Fibroblast of the aortic adventitia (primary cell): ENCODE results near the gene NUP133. TPM values are rescaled to one million over a fixed set of nuclear protein-coding genes. Genes with fewer than 3 reads are reported as not detected.

Experiments
- DNase-seq: peaks from one replicate; pipeline ENCODE4 v3.0.0-alpha.2; 2010; ENCODE audit warnings: low read depth
- H3K4me3 ChIP-seq: 2 replicates; pipeline ENCODE4 v1.5.1; 2011; ENCODE audit warnings: low read depth, mild to moderate bottlenecking, control low read depth, low read length, moderate library complexity
- CTCF ChIP-seq: IDR thresholded peaks from 2 replicates; pipeline ENCODE4 v1.5.1; 2011; ENCODE audit warnings: mild to moderate bottlenecking, low read length, control low read depth, inconsistent platforms; ENCODE audit not compliant: insufficient read depth
- total RNA-seq: library from RNA; depleted of rRNA; stranded (reverse); fragments of >200 nt; gene quantifications from 2 replicates; pipeline ENCODE4 v1.2.3, GENCODE V29; 2012; ENCODE audit warnings: low replicate concordance

Gene NUP133
- total RNA-seq, 1 donor, result 46.1 TPM

GRCh38 chr1:229508823-229509337 lies 739 bp upstream of the NUP133 start:
- no peak for DNase-seq
- TF ChIP-seq CTCF, result no peak
- peak overlapping the region; percentile 83 for H3K4me3 ChIP-seq

- no peak for TF ChIP-seq CTCF
- peak overlapping the region; percentile 83 for H3K4me3 ChIP-seq
- DNase-seq, result no peak
Measured at GRCh38 chr1:229507502-229507901, 639 bp downstream of the NUP133 start.

- H3K4me3 ChIP-seq, result peak overlapping the region; percentile 83
- no peak for TF ChIP-seq CTCF
- no peak for DNase-seq
Measured at GRCh38 chr1:229506633-229507032, 1.5 kb downstream of the NUP133 start.

GRCh38 chr1:229495782-229496181 lies 12.4 kb downstream of the NUP133 start:
- DNase-seq, result no peak
- no peak overlapping the region for H3K4me3 ChIP-seq
- no peak for TF ChIP-seq CTCF

GRCh38 chr1:229487181-229487580 lies 21.0 kb downstream of the NUP133 start:
- no peak for DNase-seq
- no peak for TF ChIP-seq CTCF
- H3K4me3 ChIP-seq, result no peak overlapping the region

- TF ChIP-seq CTCF, result no peak
- no peak for DNase-seq
- no peak overlapping the region for H3K4me3 ChIP-seq
Measured at GRCh38 chr1:229485318-229485717, 22.8 kb downstream of the NUP133 start.

GRCh38 chr1:229482511-229482910 lies 25.6 kb downstream of the NUP133 start:
- no peak for DNase-seq
- H3K4me3 ChIP-seq, result no peak overlapping the region
- no peak for TF ChIP-seq CTCF
